NCI-H446 treated with DMSO at 0.1 percent for 48 hours (cell line): ENCODE measurements around the gene PPFIBP1.
A peak's percentile ranks its signal among the peaks of the same experiment; 100 is the strongest.
"Not testable (repeated sequence)": the region's sequence is repeated elsewhere in the genome, so short reads cannot be mapped to it uniquely, and the experiment has no call there.

ENCODE experiments used
- DNase-seq: peaks from one replicate; lab custom pipeline; 2025; lab: John Stamatoyannopoulos, UW

PPFIBP1 gene

GRCh38 chr12:27627123-27627852, 103.3 kb downstream of the PPFIBP1 start:
- no peak for DNase-seq

- not testable (repeated sequence) for DNase-seq
Measured at GRCh38 chr12:27627853-27628469, 104.0 kb downstream of the PPFIBP1 start.

DNA sequence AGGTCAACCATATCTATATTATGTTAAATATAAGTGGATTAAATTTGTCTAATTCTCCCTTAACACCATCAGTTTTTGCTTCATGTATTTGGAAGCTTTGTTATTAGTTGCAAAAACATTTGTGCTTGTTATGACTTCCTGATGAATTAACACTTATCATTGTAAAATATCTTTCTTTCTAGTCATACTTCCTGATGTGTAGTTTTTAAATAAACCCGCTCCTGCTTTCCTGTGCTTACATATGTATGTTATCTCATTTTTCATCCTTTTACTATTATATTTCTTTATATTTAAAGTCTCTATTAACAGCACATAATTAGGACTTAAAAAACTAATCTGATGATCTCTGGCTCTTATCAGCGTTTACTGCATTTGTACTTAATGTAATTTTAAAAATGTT, 106.2 kb downstream of the PPFIBP1 start:
- not testable (repeated sequence) for DNase-seq

DNA sequence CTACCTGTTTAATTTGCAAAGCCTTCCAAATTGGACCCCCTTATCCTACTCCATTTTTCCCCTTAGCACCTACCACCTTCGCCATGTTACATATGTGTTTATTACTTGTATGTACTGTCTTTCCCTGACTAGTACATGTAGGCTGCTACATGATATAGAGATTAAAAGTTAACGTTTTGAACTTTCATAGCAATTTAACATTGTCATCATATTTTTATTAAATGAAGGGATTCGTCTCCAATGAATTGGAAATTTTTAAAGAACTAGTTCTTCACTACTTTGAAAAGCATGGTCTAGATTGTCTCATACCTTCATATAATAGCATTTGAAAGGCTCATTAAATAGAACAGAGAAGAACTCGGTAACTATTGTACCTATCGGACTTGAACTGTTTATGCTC, 107.4 kb downstream of the PPFIBP1 start:
- no peak for DNase-seq

DNA sequence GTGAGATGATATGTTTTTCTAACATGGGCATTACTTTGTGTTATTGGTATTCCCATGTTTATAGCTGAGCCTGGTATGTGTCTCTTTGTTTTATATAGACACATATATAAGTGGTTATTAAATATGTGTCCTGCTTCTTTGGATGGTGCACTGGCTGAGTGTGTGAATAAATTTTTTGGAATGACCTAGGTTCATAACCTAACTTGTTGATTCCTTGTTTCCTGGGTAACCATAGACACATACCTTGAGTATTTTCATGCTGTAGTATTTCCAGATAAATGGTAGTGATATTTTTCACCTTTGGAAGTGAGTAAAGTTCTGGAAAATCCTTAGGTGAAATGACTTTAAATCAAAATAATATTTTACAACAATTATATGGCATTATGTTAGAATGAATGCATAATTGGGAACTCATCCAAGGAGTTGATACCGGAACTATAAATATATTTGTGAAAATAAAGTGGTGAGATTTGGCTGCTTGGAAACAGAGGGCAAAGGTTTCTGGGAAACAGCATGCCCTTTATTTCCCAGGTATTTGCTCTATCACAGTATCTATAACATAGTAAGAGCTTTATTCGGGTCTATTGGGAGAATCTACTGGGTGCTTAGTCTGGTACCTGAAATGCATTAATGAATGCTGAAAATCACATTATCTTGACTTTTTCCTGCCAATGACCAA, 107.9 kb downstream of the PPFIBP1 start:
- DNase-seq = no peak

- DNase-seq = peak; percentile 37
Measured at GRCh38 chr12:27635349-27635972, 111.5 kb downstream of the PPFIBP1 start.

- not testable (repeated sequence) for DNase-seq
Measured at GRCh38 chr12:27636569-27636968, 112.6 kb downstream of the PPFIBP1 start.

DNA sequence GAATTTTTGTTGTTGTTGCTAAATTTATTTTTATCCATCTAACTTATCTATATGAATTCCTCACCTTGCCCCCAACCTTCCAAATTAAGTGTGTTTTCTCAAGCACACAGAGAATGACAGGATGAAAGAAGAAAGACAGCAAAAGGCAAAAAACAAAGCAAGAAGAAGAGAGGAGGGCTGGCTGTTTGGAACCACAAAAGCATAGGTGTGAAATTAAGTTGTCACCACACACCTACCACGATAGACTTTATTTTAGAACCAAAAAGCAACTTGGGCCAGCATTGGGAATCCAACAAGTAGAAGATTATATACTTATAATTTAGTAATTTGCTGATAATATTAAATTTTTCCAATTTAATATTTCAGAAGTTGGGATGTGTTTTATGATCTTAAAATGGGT, 113.5 kb downstream of the PPFIBP1 start:
- no peak for DNase-seq

- no peak for DNase-seq
Measured at GRCh38 chr12:27639265-27639664, 115.3 kb downstream of the PPFIBP1 start.

GRCh38 chr12:27640566-27641200, 116.7 kb downstream of the PPFIBP1 start:
- DNase-seq = not testable (repeated sequence)

DNA sequence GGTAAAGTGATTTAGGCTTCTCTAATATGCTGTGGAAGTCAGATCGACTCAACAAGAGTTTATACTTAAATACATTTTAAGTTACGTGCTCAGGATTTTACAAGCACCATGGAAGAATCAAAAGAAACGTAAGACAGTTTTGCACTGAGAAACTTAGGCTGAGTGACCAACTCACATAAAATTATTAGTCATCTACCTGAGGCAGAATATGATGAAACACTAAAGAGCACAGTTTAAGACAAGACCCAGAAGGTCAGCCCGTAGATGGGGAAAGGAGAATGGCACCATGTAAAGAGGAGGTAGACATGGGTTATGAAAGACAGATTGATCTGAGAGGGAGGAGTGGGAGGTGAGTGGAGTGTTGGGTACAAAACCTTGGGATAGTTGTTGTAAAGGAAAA, 118.4 kb downstream of the PPFIBP1 start:
- DNase-seq = not testable (repeated sequence)

DNA sequence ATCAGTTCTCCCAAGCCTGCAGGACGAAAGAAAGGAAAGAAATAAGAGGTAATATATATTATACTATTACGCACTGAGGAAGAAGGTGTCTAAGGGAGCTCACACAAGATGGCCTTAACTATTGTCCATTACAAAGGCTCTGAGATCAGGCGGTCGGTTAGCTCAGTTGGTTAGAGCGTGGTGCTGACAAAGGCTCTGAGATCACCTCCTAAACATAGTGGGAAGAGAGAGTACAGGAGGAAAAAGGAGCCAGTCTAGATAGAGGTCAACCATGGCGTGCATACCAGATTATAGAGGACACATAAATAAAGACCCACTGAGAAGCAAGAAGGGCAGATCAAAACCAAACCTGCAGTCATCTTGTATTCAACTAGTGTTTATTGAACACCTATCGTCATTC, 118.9 kb downstream of the PPFIBP1 start:
- DNase-seq = not testable (repeated sequence)

- no peak for DNase-seq
Measured at GRCh38 chr12:27644158-27644845, 120.3 kb downstream of the PPFIBP1 start.

GRCh38 chr12:27645671-27646070, 121.7 kb downstream of the PPFIBP1 start:
- no peak for DNase-seq

- DNase-seq = no peak
Measured at GRCh38 chr12:27646149-27646548, 122.1 kb downstream of the PPFIBP1 start.

GRCh38 chr12:27650011-27650410, 126.0 kb downstream of the PPFIBP1 start:
- no peak for DNase-seq

- no peak for DNase-seq
Measured at GRCh38 chr12:27651201-27651600, 127.2 kb downstream of the PPFIBP1 start.

GRCh38 chr12:27652174-27652763, 128.3 kb downstream of the PPFIBP1 start:
- peak; percentile 27 for DNase-seq

DNA sequence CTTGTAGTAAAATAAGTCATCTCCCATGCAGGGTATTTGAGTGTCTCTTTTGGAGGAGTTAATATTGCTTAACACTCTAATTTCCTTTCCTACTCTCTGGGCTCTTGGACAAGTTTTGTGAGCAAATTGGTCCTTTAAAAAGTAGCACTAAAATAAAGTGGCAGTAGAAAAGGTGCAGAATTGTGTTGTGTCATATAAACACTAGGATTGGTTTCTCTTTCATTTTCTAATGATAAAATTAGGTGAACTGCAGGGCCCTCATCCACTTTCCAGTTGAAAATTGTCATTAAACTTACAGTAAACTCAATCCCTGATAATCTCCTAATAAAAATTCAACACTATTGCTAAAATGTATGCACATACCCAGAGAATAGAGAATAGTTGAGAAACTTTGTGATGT, 129.7 kb downstream of the PPFIBP1 start:
- no peak for DNase-seq

- not testable (repeated sequence) for DNase-seq
Measured at GRCh38 chr12:27655476-27655875, 131.5 kb downstream of the PPFIBP1 start.

DNA sequence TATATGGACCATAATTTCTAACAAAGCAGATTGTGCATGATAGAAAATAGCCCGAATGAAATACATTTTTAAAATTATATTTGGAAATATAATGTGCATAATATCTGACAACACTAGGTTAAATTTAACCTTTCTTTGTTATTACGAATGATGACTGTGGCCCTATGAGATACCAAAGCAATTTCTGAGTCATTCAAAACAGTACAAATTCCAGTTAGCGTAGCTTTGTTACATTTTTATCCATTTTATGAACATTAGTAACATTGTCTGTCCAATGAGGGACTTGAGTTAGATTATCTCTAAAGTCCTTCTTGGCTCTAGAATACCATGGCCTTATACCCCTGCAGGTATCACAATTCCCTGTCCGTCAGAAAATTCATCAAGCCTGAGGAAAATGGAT, 133.3 kb downstream of the PPFIBP1 start:
- DNase-seq = no peak
